ENCODE measurements around the gene ARHGAP9.

GRCh38 chr12:57461276-57461916 is 18.3 kb downstream of the ARHGAP9 start:
- no peak for TF ChIP-seq CTCF (IDR thresholded peaks at IDR 0.05; ENCODE audit: insufficient read depth, low read length)
- no peak for TF ChIP-seq REST (IDR thresholded peaks at IDR 0.05; ENCODE audit: insufficient replicate concordance, low read depth)
